NCI-H2171 treated with DMSO at 0.1 percent for 48 hours (cell line): Measurements from ENCODE around the gene DTNBP1.

ENCODE experiments used
- DNase-seq: peaks from one replicate; lab custom pipeline; 2025; lab: John Stamatoyannopoulos, UW

The DTNBP1 gene, protein sequence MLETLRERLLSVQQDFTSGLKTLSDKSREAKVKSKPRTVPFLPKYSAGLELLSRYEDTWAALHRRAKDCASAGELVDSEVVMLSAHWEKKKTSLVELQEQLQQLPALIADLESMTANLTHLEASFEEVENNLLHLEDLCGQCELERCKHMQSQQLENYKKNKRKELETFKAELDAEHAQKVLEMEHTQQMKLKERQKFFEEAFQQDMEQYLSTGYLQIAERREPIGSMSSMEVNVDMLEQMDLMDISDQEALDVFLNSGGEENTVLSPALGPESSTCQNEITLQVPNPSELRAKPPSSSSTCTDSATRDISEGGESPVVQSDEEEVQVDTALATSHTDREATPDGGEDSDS

DNA sequence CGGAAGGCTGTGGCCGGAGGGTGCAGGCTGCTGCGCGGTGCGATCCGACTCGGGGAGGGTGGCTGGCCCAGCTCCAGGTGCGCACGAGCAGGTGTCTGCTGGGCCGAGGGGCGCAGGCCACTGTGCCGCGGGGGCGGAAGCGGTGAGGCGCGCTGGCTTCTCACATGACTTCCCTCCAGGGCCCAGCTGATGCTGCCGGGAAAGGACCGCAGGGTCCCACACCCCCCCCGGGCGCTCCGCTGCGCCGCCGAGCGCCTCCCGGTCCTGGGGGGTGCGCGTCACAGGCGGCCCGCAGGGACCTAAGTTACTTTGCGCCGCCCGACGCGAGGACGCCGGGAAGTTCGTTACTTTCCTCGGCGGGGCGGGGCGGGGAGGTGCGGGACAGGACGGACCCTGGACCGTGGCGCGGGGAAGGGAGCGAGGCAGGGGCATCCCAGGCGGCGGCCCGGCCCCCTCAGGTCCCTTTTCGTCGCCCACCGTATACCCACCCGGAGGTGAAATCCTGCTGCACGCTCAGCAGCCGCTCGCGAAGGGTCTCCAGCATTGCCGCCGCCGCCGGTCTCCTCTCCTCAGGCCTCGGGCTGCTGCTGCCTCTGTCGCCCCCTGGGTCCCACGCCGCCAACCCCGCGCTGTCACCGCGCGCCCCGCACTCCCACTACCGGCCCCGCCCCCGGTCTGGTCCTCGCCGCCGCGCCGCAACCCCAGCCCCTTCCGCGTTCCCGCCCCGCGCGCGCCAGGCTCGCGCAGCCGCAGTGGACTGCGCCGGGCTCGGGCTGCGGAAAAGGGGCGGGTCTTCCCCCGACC is at the start of gene DTNBP1:
Gene DTNBP1, minus strand, starts transcription at position 703 of the 804 bp plus-strand sequence. Its CDS starts 159 bp downstream, at position 544.
- peak; percentile 85 for DNase-seq

DNA sequence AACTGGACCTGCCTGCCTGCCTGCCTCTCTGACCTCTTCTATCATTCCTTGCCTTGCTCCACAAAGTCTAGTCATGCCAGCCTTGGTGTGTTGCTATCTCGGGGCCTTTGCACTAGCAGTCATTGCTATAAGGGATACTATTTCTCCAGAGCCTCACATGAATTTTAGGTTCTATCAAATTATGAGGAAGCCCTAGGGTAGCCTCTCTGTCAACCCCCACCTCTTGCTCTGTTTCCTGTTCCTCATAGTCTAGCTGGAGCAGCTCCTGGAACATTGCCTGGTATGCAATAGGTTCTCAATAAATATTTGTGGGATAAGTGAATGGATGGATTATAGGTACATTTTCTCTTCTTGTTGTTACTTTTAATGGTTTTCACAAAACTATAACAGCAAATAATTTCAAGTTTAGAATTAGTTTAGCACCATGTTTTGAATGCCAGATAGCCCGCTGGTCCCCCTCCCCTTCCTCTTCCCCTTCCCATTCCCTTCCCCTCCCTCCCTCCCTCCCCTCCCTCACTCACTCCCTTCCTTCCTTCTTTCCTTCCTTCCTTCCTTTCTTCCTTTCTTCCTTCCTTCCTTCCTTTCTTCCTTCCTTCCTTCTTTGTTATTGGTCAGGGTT is 46.9 kb upstream of the DTNBP1 start:
- DNase-seq, result no peak

DNA sequence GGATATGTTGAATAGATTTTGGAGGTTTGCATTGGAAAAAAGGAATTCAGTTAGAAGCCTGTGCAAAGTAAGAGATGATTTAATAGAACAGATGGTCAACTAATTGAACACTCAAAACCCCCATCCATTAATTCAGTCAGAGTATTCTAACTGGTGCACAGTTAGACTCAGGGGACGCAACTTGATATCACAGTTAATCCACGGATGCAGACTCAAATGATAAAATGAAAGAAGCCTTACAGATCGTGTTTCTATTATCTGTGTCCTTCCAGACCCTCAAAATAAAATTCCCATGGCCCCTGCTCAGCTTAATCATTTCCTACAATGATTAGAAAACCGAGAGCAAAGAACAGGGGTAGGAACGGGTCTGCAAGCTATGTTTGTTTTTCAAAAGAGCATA is 45.4 kb upstream of the DTNBP1 start:
- peak; percentile 95 for DNase-seq

DNA sequence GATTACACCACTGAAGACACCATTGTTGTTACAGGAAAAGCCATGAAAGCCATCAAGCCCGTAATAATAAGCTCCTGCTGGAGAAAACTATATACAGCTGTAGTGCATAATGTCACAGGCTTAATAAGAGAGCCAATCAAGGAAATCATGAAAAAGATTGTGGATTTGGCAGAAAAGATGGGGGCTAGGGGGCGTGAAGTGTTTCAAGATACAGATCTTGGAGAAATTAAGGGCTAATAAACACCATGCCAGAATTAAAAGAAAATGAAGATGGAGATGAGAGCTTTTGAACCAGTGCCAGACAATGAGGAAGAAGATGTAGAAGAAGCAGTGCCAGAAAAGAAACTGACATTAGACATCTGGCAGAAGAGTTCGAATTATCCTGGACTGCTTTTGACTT is 43.2 kb upstream of the DTNBP1 start:
- DNase-seq, result no peak

DNA sequence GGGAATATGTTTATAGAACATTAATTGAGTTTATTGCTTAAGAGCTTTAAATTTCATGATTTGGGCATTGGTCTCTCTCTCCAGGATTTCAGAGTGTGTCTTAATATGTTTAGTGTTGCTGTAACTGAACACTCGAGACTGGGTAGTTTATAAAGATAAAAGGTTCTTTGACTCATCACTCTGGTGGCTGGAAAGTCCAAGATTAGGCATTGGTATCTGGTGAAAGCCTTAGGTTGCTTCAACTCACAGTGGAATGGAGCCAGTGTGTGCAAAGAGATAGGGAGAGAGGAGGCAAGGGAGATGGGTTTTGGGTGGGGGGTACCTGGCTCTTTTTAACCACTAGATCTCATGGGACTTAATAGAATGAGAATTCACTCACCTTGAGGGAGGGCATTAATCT is 35.6 kb upstream of the DTNBP1 start:
- DNase-seq, result no peak

DNA sequence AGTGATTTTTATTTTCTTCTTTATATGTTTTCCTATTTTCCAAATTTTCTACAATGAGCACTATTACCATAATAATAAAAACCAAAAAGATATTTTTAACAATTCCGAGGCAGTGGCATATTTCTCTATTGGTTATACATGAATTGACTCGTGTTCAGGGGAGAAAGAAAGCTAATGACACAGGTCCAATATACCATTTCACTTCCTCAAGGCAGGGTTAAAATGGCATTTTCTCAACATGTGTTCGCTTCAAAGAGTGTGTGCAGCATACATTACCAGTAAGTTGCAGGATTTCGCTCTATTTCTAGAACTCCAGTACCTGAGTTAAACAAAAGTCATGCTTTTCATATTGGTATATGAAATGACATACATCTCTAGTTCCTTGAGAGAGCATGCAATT is 35.1 kb upstream of the DTNBP1 start:
- no peak for DNase-seq

DNA sequence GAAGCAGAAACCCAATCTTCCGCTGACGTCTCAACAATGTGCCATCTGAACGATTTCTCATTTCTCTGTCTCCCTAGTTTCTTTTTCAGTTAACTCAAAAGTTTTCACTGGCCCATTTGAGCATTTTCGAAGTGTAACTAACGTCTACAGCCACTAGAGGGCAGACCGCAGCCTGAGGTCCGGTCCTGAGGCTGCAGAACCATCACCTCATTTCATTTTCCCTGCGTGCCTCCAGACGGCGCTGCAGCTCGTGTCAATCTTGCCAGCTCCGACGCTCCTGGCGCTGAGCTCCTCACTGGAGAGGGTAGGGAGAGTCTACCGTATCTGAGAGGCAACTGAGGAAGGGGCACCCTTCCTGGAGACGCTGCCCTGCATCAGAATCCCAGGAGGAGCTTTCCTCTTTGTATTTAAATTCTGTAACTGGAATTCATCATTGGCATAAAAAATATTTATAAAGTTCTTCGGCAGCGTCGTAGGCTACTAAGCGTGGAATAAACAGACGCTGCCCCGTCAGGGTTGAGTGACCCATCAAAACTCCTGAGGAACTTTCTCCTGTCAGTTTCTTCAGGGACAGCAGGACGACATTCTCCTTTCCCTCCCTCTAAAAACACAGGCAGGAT is 28.5 kb upstream of the DTNBP1 start:
- DNase-seq, result peak; percentile 89

DNA sequence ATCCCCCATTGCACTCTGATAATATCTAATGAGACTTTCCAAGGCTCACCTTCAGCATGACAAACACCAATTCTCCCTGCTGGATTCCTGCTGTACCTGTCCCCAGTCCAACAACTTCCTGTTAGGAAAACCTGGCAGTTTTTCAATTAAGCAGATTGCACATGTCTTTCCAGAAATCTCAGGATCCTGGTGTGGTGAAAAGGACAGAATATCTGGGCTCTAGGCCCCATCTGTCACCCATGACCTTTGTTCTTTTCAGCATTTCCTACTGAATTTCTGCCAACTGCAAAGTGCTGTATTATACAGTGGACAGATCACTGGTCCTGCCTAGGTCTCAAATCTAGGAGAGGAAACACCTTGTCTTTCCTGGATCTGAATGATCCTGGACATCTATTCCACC is 27.7 kb upstream of the DTNBP1 start:
- DNase-seq, result peak; percentile 73

DNA sequence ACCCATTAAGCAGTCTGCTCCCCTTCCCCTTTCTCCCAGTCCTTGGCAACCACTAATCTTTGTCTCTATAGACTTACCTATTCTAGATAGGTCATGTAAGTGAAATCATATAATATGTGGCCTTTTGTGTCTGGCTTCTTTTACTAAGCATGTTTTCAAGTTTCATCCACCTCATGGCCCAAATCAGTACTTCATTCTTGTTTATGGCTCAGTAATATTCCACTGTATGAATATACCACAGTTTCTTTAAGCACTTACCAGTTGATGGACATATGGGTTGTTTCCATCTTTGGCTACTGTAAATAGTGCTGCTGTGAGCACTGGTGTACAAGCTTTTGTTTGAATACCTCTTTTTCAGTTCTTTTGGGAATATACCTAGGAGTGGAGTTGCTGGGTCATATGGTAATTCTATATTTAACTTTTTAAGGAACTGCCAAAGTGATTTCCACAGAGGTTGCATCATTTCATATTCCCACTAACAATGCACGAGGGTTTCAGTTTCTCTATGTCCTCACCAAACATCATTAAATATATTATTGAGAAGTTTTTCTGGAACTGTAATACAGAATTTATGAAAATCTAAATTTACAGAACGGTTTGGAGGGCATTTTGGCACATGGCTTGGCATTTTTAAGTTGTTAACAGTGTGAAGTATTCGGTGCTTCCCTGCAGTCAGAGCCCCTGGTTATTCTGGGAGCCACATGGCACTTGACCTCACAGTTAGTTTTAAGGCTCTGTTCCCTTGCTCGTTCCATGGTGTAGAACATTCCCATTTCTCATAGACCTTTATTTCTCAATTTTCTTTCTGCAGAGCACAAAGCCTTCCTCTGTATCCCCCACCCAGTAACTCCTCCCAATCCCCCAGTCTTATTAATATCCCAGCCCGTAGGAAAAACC is 27.0 kb upstream of the DTNBP1 start:
- no peak for DNase-seq

DNA sequence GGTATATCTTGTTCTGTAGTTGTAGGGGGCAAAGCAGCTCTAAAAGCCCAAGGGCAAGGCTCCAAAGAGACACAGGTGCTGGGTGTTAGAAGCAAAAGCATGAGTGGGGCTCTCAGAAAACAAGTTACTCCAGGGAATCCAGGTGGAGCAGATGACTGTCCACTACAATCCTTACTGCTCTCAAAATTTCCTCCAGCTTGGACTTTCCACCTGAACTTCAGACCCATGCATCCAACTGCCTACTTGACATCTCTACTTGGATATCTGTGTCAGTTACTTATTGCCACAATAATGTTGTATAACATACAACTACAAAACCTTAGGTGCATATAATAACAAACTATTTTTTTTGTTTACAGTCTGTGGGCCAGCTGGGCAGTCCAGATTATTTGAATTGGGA is 22.8 kb upstream of the DTNBP1 start:
- DNase-seq, result no peak

DNA sequence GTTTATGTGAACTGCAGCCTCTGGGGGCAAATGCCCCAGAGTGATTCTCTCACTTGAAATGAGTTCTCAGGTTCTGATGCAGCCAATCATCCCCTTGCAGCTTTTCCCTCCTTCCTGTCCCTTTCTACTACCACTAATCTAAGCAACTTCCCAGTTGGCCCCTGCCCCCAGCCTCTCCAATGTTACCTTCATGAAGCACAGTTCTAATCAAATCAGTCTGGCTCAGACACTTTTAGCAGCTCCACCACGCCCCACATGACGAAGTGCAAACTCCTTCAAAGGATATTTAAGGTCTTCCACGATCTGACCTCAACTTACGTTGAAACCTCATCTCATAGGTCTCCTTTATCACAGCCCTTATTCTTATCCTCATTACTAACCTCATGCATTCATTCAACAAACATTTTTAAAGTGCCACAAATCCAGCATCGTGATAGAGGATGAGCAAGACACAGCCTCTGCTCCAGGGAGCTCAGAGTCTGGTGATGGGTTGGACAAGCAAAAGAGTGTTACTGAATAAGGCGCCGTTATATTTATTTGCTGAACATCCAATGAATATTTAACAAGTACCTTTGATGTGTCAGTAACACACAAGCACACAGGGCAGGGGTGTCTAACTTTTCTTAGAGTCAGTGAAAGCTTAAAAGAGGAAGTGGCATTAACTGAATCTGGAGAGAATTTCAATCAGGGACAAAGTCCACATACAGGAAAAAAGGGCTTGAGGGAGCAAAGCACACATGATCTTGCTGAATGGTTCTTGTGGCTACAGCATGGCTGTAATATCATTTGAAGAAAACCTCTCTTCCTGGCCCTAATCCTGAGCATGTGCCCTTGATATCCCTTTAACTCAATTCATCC is 20.4 kb upstream of the DTNBP1 start:
- no peak for DNase-seq

DNA sequence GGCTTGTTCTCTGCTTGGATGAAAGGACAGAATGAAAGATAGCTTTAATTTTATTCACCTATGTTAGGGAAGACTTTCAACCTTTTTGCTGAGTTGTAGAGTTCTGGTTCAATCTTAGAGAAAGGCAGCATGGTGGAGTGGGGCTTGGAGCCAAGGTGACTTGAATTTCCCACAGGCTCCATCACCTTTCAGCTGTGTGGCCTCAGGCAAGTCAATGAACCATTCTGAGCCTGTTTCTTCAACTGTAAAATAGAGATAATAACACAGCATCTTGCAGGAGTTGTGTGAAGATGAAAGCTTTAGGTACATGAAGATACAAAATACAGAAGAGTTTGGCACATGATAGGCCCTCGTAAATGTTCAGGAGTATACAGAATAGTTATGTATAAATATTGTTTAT is 19.1 kb upstream of the DTNBP1 start:
- DNase-seq, result no peak

DNA sequence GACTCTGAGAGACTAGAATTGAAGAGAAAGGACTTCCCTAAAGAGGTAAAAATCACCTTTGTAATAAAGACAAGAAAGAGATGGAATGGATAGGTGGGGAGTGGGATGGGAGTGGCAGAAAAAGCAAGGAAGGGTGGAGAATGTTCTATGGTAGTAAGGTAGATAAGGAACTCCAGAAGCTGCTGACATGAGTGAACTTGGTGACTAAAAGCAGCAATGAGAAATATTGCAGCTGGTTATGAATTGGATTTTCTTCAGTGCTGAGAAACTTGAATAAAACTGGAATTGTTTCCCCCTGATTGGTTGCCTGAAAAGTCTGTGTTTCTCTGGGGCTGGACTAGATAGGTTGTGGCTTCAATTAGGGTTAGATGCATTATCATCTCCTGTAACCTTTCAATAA is 15.7 kb upstream of the DTNBP1 start:
- no peak for DNase-seq

DNA sequence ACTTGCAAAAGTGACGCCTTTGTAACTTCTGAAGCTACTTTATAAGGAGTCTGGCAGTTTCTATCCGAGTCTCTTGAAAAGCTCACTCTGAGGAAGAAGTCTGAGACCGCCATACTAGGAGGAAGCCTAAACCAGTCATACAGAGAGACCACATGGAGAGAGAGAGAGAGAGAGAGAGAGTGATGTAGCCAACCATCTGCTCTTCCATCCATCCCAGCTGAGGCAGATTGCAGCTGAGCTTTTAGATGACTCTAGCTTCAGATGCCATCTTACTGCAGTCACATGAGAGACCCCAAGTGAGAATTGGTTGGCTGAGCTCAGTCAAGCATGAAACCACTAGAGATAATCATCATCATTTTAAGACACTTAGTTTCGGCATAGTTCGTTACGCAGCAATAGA is 15.0 kb upstream of the DTNBP1 start:
- peak; percentile 81 for DNase-seq

DNA sequence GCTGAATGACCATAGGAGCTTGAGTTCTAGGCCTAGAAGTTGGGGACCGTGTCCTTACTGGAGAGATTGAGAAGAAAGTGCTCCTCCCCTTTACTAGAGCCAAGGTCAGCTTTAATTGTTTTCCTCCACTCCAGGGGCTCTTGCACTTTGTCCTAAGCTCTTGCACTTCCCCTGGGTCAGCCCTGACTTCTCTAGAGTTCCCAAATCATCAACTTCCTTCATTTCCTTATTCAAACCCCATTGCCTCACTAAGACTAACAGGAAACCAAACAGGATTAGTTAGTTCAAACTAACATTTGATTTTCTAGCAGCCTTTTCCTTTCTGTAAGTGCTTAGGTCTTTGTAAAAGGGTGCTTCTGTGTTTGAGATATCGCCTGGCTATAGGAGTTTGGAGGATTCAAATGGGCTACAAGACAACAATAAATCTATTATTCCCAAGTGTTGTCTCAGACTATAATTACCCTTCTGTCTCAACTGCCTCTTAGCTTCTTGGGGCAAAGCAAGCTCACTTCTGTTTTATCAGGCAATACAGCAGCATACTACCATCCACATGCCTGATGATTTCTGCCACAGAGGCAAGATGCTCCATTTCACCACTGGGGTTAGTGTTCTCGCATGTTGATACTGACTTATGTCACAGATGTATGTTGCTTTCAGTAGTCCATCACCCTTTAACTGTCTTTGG is 12.8 kb upstream of the DTNBP1 start:
- no peak for DNase-seq

DNA sequence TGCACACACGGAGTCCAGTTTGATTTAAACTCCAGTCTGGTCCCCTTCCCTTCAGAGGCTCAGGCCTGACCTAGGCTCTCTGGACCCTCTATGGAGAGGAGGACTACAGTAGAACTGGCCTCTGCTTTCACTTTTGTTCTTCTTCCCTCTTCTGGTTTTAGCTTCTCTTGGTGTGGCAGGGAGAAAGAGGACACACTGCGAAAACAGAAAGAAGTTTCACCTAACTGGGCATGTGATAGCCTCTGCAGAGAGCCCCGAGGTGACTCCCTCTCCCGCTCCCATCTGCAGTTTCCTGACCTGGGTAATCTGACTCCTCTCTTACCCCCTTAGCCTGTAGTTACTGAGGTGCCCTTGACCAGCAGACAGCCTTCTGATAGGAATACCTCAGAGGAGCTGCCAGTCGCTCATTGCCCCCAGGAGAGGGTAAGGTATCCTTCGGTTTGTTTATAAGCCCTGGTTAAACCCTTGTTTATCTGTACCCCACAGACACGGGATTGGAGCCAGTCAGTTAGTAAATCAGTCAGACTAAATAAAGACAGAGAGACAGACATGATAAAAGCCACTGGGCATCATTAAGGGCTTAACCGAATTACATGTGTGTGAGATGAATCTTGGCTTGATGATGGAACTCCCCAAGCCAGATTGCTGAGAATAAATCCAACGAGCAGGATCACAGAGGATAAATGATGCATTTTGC is 12.0 kb upstream of the DTNBP1 start:
- no peak for DNase-seq

DNA sequence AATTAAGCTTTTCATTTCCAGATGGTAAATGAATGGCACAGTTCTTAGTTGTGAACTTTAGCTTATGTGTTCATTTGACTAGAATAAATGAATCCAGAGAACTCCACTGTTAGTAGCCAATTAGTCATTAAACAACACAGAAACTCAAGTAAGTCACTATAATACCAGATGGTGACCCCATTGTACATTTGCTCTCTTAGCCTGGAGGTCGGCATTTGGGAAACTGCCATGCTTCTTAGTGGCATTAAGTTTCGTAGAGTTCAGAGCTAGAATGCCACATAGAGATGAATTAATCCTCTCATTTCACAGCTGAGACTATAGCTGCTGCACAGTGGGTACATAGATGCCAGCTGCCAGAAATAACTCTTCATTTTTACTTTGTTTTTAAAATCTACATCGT is 10.8 kb upstream of the DTNBP1 start:
- DNase-seq, result peak; percentile 91

DNA sequence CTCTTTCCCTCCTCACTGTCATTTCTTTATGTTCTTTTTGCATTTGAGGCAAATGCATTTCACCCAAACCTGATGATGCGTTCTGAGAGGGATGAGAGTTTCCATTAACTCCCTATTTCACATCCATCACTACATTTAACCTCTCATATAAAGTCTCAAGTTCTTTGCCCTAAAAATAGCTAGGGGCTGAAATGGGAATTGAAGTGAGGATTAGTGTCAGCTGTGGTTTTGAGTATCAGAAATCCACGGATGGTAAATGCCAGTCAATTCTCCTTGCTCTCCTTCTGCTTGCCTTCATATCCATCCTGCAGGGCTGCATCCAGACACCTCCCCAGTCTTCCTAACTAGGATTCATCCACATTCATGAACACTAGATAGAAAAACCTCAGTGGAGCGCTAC is 10.0 kb upstream of the DTNBP1 start:
- no peak for DNase-seq

DNA sequence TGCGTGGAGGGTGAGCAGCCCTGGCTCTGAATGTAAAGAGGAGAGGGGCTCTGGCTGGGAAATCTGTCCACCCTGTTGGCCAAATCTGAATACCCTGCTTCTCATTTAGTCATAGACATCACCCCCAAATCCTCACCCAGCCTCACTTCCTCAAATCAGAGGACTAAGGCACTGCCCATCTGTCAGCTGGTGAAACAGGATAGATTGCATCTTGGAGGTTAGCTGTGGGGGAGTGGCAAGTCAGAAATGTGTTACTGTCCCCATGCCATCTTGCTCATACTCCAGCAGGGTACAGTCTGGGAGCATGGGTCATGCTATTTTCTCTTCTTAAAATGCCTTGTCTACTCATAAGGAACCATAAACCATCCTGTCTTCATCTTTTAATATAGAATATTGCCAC is 9.5 kb upstream of the DTNBP1 start:
- peak; percentile 43 for DNase-seq
